GM21515 (cell line): Measurements from ENCODE around the gene S100A1.
"Not testable (repeated sequence)": the region's sequence is repeated elsewhere in the genome, so short reads cannot be mapped to it uniquely, and the experiment has no call there.

Experiments
- ATAC-seq: cut with Tn5 transposase; IDR thresholded peaks from one replicate; pipeline ENCODE4 v1.9.1; 2021; ENCODE audit not compliant: unreplicated experiment

S100A1 gene

GRCh38 chr1:153627715-153628626, at the start of gene S100A1:
S100A1 (plus strand) TSS chr1:153628434; CDS start chr1:153630522, 2,088 bp downstream.
- no peak for ATAC-seq

GRCh38 chr1:153578490-153578889, 49.7 kb upstream of the S100A1 start:
- no peak for ATAC-seq

GRCh38 chr1:153578936-153579335, 49.3 kb upstream of the S100A1 start:
- no peak for ATAC-seq

GRCh38 chr1:153582836-153583235, 45.4 kb upstream of the S100A1 start:
- ATAC-seq = not testable (repeated sequence)

- ATAC-seq = not testable (repeated sequence)
Observed at GRCh38 chr1:153583514-153583913, 44.7 kb upstream of the S100A1 start.

- no peak for ATAC-seq
Observed at GRCh38 chr1:153583976-153584375, 44.3 kb upstream of the S100A1 start.

GRCh38 chr1:153585006-153585405, 43.2 kb upstream of the S100A1 start:
- ATAC-seq = no peak

- no peak for ATAC-seq
Observed at GRCh38 chr1:153586347-153586746, 41.9 kb upstream of the S100A1 start.

- no peak for ATAC-seq
Observed at GRCh38 chr1:153587314-153587713, 40.9 kb upstream of the S100A1 start.

- ATAC-seq = not testable (repeated sequence)
Observed at GRCh38 chr1:153588033-153588432, 40.2 kb upstream of the S100A1 start.

- no peak for ATAC-seq
Observed at GRCh38 chr1:153588482-153588881, 39.8 kb upstream of the S100A1 start.

GRCh38 chr1:153592748-153593147, 35.5 kb upstream of the S100A1 start:
- ATAC-seq = no peak

- ATAC-seq = no peak
Observed at GRCh38 chr1:153597206-153597605, 31.0 kb upstream of the S100A1 start.

- ATAC-seq = peak; percentile 98
Observed at GRCh38 chr1:153598309-153599172, 29.7 kb upstream of the S100A1 start.

- no peak for ATAC-seq
Observed at GRCh38 chr1:153599847-153600246, 28.4 kb upstream of the S100A1 start.

GRCh38 chr1:153602749-153603148, 25.5 kb upstream of the S100A1 start:
- no peak for ATAC-seq

GRCh38 chr1:153606194-153606593, 22.0 kb upstream of the S100A1 start:
- no peak for ATAC-seq

GRCh38 chr1:153607381-153607780, 20.9 kb upstream of the S100A1 start:
- ATAC-seq = no peak

GRCh38 chr1:153608089-153608682, 20.0 kb upstream of the S100A1 start:
- no peak for ATAC-seq

GRCh38 chr1:153608742-153609584, 19.3 kb upstream of the S100A1 start:
- ATAC-seq = no peak

- no peak for ATAC-seq
Observed at GRCh38 chr1:153609585-153609907, 18.7 kb upstream of the S100A1 start.
